ENCODE measurements around the gene ZFP36L1. TPM values are rescaled to one million over a fixed set of nuclear protein-coding genes. Genes with fewer than 3 reads are reported as not detected.

Gene ZFP36L1
- polyA plus RNA-seq, 1 donor from 2014 or later: 0.48 TPM

- H3K4me2 ChIP-seq (ENCODE audit: low read length): no peak overlapping the region
- no peak for TF ChIP-seq POLR2AphosphoS5 (IDR thresholded peaks at IDR 0.05)
- no peak for TF ChIP-seq REST (IDR thresholded peaks at IDR 0.05; ENCODE audit: borderline replicate concordance)
- TF ChIP-seq EZH2 (IDR thresholded peaks at IDR 0.05; ENCODE audit: borderline replicate concordance, insufficient read depth, low read length, poor library complexity, severe bottlenecking): no peak
- no peak for TF ChIP-seq RAD21 (conservative IDR thresholded peaks at IDR 0.05)
- no peak for TF ChIP-seq TAF1 (IDR thresholded peaks at IDR 0.05; ENCODE audit: low read depth)
- TF ChIP-seq, protein P1, sequence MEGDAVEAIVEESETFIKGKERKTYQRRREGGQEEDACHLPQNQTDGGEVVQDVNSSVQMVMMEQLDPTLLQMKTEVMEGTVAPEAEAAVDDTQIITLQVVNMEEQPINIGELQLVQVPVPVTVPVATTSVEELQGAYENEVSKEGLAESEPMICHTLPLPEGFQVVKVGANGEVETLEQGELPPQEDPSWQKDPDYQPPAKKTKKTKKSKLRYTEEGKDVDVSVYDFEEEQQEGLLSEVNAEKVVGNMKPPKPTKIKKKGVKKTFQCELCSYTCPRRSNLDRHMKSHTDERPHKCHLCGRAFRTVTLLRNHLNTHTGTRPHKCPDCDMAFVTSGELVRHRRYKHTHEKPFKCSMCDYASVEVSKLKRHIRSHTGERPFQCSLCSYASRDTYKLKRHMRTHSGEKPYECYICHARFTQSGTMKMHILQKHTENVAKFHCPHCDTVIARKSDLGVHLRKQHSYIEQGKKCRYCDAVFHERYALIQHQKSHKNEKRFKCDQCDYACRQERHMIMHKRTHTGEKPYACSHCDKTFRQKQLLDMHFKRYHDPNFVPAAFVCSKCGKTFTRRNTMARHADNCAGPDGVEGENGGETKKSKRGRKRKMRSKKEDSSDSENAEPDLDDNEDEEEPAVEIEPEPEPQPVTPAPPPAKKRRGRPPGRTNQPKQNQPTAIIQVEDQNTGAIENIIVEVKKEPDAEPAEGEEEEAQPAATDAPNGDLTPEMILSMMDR (IDR thresholded peaks at IDR 0.05; ENCODE audit: poor library complexity, severe bottlenecking): no peak
- TF ChIP-seq SMC3 (conservative IDR thresholded peaks at IDR 0.05; ENCODE audit: poor library complexity): no peak
- no peak for TF ChIP-seq MXI1 (conservative IDR thresholded peaks at IDR 0.05; ENCODE audit: poor library complexity, severe bottlenecking)
- no peak for TF ChIP-seq EP300 (conservative IDR thresholded peaks at IDR 0.05; ENCODE audit: poor library complexity, severe bottlenecking)
- no peaks in the 10 kb centered on the region for H3K9me2 ChIP-seq (ENCODE audit: insufficient read depth, low read length)
- no peaks in the 10 kb centered on the region for H4K20me1 ChIP-seq (ENCODE audit: insufficient read depth)
- no peak overlapping the region for H2AFZ ChIP-seq (ENCODE audit: low read depth, low read length)
- H3K27ac ChIP-seq (ENCODE audit: low read length): no peak overlapping the region
- H3K27me3 ChIP-seq (ENCODE audit: insufficient read depth, low read depth, low read length): peaks cover 47% of the 10 kb centered on the region
- H3F3A ChIP-seq (ENCODE audit: insufficient read depth, low read length, poor library complexity, severe bottlenecking): no peaks in the 10 kb centered on the region
- H3K9ac ChIP-seq (ENCODE audit: low read length): no peak overlapping the region
- H3K79me2 ChIP-seq (replicated peaks; ENCODE audit: insufficient read depth, low read length): peaks cover 58% of the 10 kb centered on the region
- no peak overlapping the region for H3K4me3 ChIP-seq (ENCODE audit: low read length)
- H3K36me3 ChIP-seq (ENCODE audit: insufficient read depth, low read length): no peaks in the 10 kb centered on the region
- no peaks in the 10 kb centered on the region for H3K9me3 ChIP-seq (ENCODE audit: low read length)
These were observed 2.8 kb downstream of the ZFP36L1 start for GRCh38 chr14:68789821-68790643.

DNA sequence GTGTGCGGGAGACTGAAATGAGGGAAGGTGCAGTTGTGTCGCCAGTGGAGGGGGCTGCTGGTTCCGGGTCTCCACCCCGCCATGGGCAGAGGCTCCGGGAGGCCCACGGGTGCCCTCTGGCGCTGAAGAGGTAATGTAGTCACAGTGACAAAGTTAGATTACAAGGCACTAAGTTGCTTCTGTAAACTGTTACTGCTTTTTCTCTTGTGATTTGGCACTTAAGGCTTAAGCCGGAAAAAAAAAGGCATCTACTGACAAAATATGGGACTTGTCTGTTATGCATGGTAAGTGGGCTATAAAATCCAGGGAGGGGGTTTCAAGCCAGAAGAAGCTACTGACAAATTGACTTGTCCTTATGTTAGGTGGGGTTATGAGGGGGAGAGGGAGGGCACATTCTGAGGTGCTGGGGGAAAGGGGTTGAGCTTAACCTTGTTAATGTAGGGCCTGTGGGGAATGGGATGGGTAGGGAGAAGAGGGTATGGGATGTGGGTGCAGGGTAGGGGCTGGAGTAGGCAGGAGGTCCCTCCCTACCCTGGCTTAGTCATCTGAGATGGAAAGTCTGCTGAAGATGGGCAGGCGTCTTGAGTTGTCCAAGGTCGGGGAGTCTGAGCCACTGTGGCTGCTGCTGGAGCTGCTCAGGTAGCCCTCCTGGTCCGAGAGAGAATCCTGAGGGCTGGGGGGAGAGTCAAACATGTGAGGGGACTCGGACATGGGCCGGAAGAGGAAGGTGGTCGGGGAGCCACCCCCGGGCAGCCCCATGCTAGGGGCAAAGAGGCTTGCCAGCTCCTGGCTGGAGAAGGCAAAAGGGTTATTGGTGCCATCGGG is 3.7 kb downstream of the ZFP36L1 start:
- Histone ChIP-seq H3K27ac (ENCODE audit: low read length) (no peak overlapping the region), H3K9me3 (ENCODE audit: low read length) (no peaks in the 10 kb centered on the region), H3K27me3 (ENCODE audit: insufficient read depth, low read depth, low read length) (peaks cover 39% of the 10 kb centered on the region), H3F3A (ENCODE audit: insufficient read depth, low read length, poor library complexity, severe bottlenecking) (no peaks in the 10 kb centered on the region), H3K36me3 (ENCODE audit: insufficient read depth, low read length) (no peaks in the 10 kb centered on the region), H2AFZ (ENCODE audit: low read depth, low read length) (no peak overlapping the region), H3K9ac (ENCODE audit: low read length) (no peak overlapping the region), H3K79me2 (replicated peaks; ENCODE audit: insufficient read depth, low read length) (peaks cover 58% of the 10 kb centered on the region), H3K4me2 (ENCODE audit: low read length) (no peak overlapping the region), H4K20me1 (ENCODE audit: insufficient read depth) (no peaks in the 10 kb centered on the region), H3K4me3 (ENCODE audit: low read length) (no peak overlapping the region), H3K9me2 (ENCODE audit: insufficient read depth, low read length) (no peaks in the 10 kb centered on the region)
- TF ChIP-seq RAD21 (conservative IDR thresholded peaks at IDR 0.05): peak; percentile 37
- TF ChIP-seq POLR2AphosphoS5 (IDR thresholded peaks at IDR 0.05): no peak

All from neural cell (in vitro differentiated cells).